ENCODE measurements around the gene TNFRSF14. TPM values are rescaled to one million over a fixed set of nuclear protein-coding genes. Genes with fewer than 3 reads are reported as not detected.

TNFRSF14 gene
- total RNA-seq, 2 donors from 2014 or later: 37.7 to 63.6 TPM

- intact Hi-C loops (cut with DNase I): no loop called here
- DNase-seq (ENCODE audit: low spot score): no peak
Observed at GRCh38 chr1:2520806-2521205, 35.4 kb upstream of the TNFRSF14 start.

- intact Hi-C loops (cut with DNase I): no loop called here
- DNase-seq (ENCODE audit: low spot score): no peak
Observed at GRCh38 chr1:2522230-2522629, 33.9 kb upstream of the TNFRSF14 start.

- intact Hi-C loops (cut with DNase I): no loop called here
Observed at GRCh38 chr1:2523191-2523890, 32.8 kb upstream of the TNFRSF14 start.

GRCh38 chr1:2523891-2524609, 32.1 kb upstream of the TNFRSF14 start:
- no peak for DNase-seq (ENCODE audit: low spot score)
- intact Hi-C loops (cut with DNase I): no loop called here

More at GRCh38 chr1:2523191-2523890, 32.8 kb upstream of the TNFRSF14 start:
- DNase-seq (ENCODE audit: low spot score): no peak

- no peak for DNase-seq (ENCODE audit: low spot score)
- intact Hi-C loops (cut with DNase I): no loop called here
Observed at GRCh38 chr1:2525572-2525919, 30.6 kb upstream of the TNFRSF14 start.

GRCh38 chr1:2525920-2526823, 30.0 kb upstream of the TNFRSF14 start, which contains the start of gene PANK4:
Gene PANK4, minus strand, starts transcription at chr1:2526596. Its CDS starts 9 bp downstream, at chr1:2526587.
- intact Hi-C loops (cut with DNase I): no loop called here
- DNase-seq (ENCODE audit: low spot score): peak; percentile 97

GRCh38 chr1:2526824-2527555, 29.2 kb upstream of the TNFRSF14 start:
- intact Hi-C loops (cut with DNase I): no loop called here

GRCh38 chr1:2527556-2527860, 28.7 kb upstream of the TNFRSF14 start:
- no peak for DNase-seq (ENCODE audit: low spot score)
- intact Hi-C loops (cut with DNase I): no loop called here

More at GRCh38 chr1:2526824-2527555, 29.2 kb upstream of the TNFRSF14 start:
- no peak for DNase-seq (ENCODE audit: low spot score)

- intact Hi-C loops (cut with DNase I): no loop called here
- DNase-seq (ENCODE audit: low spot score): no peak
Observed at GRCh38 chr1:2528016-2528415, 28.2 kb upstream of the TNFRSF14 start.

- intact Hi-C loops (cut with DNase I): no loop called here
- DNase-seq (ENCODE audit: low spot score): no peak
Observed at GRCh38 chr1:2528611-2528965, 27.6 kb upstream of the TNFRSF14 start.

- DNase-seq (ENCODE audit: low spot score): no peak
- intact Hi-C loops (cut with DNase I): no loop called here
Observed at GRCh38 chr1:2528966-2529783, 27.0 kb upstream of the TNFRSF14 start.

GRCh38 chr1:2529784-2530512, 26.2 kb upstream of the TNFRSF14 start, which contains the start of gene HES5:
Gene HES5, minus strand, starts transcription at chr1:2530263. Its CDS starts 99 bp downstream, at chr1:2530164.
- intact Hi-C loops (cut with DNase I): no loop called here
- DNase-seq (ENCODE audit: low spot score): no peak

- DNase-seq (ENCODE audit: low spot score): no peak
Observed at GRCh38 chr1:2530513-2531361, 25.4 kb upstream of the TNFRSF14 start.

GRCh38 chr1:2532485-2533160, 23.5 kb upstream of the TNFRSF14 start:
- DNase-seq (ENCODE audit: low spot score): no peak
- intact Hi-C loops (cut with DNase I): no loop called here

More at GRCh38 chr1:2530513-2531361, 25.4 kb upstream of the TNFRSF14 start:
- intact Hi-C loops (cut with DNase I): no loop called here

GRCh38 chr1:2533365-2533764, 22.8 kb upstream of the TNFRSF14 start:
- intact Hi-C loops (cut with DNase I): no loop called here
- DNase-seq (ENCODE audit: low spot score): no peak

- intact Hi-C loops (cut with DNase I): no loop called here
- DNase-seq (ENCODE audit: low spot score): no peak
Observed at GRCh38 chr1:2534315-2534686, 21.9 kb upstream of the TNFRSF14 start.
